Testis (tissue), 3 donors: Measurements from ENCODE around the gene LGALS8. TPM values are rescaled to one million over a fixed set of nuclear protein-coding genes. Genes with fewer than 3 reads are reported as not detected.

ENCODE experiments used
- DNase-seq: peaks from one replicate; pipeline ENCODE4 v3.0.0-alpha.2; 2019
- H3K27ac ChIP-seq, 2 donors: fragments of 200-600 bp; sonication (generic); one replicate each; pipeline ENCODE4 v1.5.1; 2019
- H3K27me3 ChIP-seq: fragments of 200-600 bp; sonication (generic); one replicate; pipeline ENCODE4 v1.5.1; 2019
- H3K36me3 ChIP-seq: fragments of 200-600 bp; sonication (generic); one replicate; pipeline ENCODE4 v1.5.1; 2017; ENCODE audit warnings: low read depth; ENCODE audit errors: missing control alignments
- H3K4me1 ChIP-seq: fragments of 200-600 bp; sonication (generic); one replicate; pipeline ENCODE4 v1.5.1; 2019
- H3K4me3 ChIP-seq, 2 donors: fragments of 200-600 bp; sonication (generic); one replicate each; pipeline ENCODE4 v1.5.1; 2017 to 2019
- H3K9me3 ChIP-seq: fragments of 200-600 bp; sonication (generic); one replicate; pipeline ENCODE4 v1.5.1; 2017
- POLR2A ChIP-seq: fragments of 450-650 bp; IDR thresholded peaks from one replicate; pipeline ENCODE4 v1.6.1; 2017; ENCODE audit warnings: antibody characterized with exemption, mild to moderate bottlenecking, moderate library complexity
- WGBS, 2 donors: methylation state at CpG; one replicate each; pipeline ENCODE4 v1.1.5; 2018; 5-methylcytosine and 5-hydroxymethylcytosine counted together
- intact Hi-C: fragments of 100-400 bp; cut with DNase I; formaldehyde crosslinking; loops from one replicate; pipeline ENCODE4 v1.15.1; 2023; ENCODE audit warnings: low total_unique reads
- polyA plus RNA-seq: library from polyadenylated mRNA; stranded (reverse); fragments of 350-450 nt; fragmentation: Illumina TruSeq; extraction: RNeasy Lipid Tissue Mini Kit (QIAGEN cat#74804); gene quantifications from one replicate; pipeline ENCODE4 v1.2.3, GENCODE V29; 2014; ENCODE audit warnings: low read depth, low replicate concordance; ENCODE audit not compliant: insufficient read depth
- total RNA-seq, 2 donors: library from RNA; depleted of rRNA; stranded (reverse); fragments of >200 nt; gene quantifications; one replicate each; pipeline ENCODE4 v1.2.3, GENCODE V29; 2016
- TF ChIP-seq, protein P1 (sequence below), 3 experiments: fragments of 450-650 bp in 2 of 3; fragments of 200-600 bp in 1 of 3; sonication (generic) in 1 of 3; IDR thresholded peaks; one replicate each; pipeline ENCODE4 v1.5.1; 2016 to 2019; ENCODE audit warnings: antibody characterized with exemption in 3 of 3, mild to moderate bottlenecking in 2 of 3, moderate library complexity in 1 of 3

Gene LGALS8
- total and polyA plus RNA-seq, 3 donors from 2014 or later = 114 to 122 (median 115) TPM

DNA sequence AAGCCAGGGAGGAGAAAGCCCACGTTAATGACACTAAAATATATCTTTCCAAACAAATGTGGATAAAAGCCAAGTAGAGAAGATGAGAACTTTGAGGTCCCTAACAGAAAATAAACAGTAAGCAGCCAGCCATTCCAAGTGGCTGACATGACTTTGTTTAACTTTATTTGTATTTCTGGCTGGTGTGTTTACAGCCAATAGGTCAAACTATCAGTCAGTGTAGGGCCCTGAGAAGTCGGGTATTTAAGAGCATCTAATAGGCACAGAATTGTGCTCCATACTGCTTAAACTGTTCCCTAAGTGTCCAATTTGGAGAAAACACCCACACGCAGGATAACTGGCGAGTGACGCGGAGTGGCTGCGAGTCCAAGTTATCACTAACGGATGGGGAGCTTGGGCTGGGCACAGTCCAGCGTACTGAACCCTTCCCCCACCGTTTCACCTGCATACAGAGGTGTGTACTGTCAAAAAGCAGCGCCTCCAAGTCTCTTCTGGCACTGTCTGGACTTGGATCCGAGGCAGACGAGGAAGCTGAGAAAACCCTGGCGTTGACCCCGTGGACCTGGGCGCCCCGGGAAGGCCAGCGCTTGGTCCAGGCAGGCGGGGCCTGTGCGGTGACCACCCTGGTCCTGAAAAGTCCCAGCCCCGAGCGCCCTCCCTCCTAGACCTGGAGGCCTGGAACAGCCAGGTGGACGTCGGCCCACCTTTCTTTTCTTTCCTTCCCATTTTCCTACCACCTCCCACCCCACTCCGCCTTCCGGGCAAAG, 662 bp upstream of the LGALS8 start:
- TF ChIP-seq, protein P1, sequence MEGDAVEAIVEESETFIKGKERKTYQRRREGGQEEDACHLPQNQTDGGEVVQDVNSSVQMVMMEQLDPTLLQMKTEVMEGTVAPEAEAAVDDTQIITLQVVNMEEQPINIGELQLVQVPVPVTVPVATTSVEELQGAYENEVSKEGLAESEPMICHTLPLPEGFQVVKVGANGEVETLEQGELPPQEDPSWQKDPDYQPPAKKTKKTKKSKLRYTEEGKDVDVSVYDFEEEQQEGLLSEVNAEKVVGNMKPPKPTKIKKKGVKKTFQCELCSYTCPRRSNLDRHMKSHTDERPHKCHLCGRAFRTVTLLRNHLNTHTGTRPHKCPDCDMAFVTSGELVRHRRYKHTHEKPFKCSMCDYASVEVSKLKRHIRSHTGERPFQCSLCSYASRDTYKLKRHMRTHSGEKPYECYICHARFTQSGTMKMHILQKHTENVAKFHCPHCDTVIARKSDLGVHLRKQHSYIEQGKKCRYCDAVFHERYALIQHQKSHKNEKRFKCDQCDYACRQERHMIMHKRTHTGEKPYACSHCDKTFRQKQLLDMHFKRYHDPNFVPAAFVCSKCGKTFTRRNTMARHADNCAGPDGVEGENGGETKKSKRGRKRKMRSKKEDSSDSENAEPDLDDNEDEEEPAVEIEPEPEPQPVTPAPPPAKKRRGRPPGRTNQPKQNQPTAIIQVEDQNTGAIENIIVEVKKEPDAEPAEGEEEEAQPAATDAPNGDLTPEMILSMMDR (IDR thresholded peaks at IDR 0.05) = no peak
- no peak for TF ChIP-seq POLR2A
- intact Hi-C loops = no loop called here
- no peaks in the 10 kb centered on the region for H3K36me3 ChIP-seq
- DNase-seq = peak; percentile 66
- H3K27ac ChIP-seq = peak overlapping the region; percentile 82 to 89
- peaks cover 9% of the 10 kb centered on the region for H3K4me1 ChIP-seq
- 9 to 18% methylated on average over 23 to 26 of the region's 26 CpGs for WGBS, 2 donors
- H3K4me3 ChIP-seq = peak overlapping the region; percentile 86 to 97
- H3K9me3 ChIP-seq = no peaks in the 10 kb centered on the region
- no peaks in the 10 kb centered on the region for H3K27me3 ChIP-seq

DNA sequence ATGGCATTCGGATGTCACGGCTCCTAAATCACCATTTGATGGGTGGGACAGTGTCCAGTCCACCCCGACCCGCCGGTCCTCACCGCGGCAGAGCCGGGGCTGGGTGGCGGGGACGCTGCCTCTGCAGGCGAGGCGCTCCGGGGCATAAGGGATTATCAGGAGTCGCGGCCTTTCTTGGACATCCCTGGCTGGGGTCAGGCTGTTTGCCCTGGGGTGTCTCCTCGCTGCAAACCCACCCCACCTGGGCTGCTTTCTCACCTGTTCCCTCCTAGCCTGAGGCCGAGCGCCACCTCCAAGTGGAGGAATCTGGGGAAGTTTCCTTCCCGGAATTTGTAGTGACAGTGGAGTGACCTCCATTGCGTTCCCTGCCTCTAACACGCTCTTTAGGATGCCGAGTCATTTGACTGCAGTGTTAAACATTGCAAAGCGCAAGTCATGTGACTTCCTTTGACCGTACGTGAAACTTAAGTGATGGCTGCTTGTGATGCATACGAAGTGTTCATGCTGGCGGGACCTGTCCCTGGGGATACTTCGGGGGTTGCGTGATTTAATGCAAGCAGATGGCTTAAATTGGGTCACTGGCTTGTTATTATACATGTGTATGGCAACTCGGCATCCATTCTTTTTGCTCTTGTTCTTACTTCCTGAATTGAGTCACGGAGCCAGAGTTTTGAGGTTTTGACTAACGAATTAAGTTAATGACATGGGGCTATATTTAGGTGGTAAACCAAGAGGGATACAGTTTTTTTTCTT, 536 bp downstream of the LGALS8 start:
- 0 to 1% methylated on average over 21 to 32 of the region's 32 CpGs for WGBS, 2 donors
- H3K4me3 ChIP-seq = peak overlapping the region; percentile 86 to 97
- H3K27me3 ChIP-seq = no peaks in the 10 kb centered on the region
- no peaks in the 10 kb centered on the region for H3K9me3 ChIP-seq
- no peaks in the 10 kb centered on the region for H3K36me3 ChIP-seq
- TF ChIP-seq, protein P1 (IDR thresholded peaks at IDR 0.05) = no peak
- no peak for TF ChIP-seq POLR2A
- intact Hi-C loops = no loop called here
- H3K27ac ChIP-seq = peak overlapping the region; percentile 82 to 89
- H3K4me1 ChIP-seq = peaks cover 9% of the 10 kb centered on the region
- peak; percentile 79 for DNase-seq

DNA sequence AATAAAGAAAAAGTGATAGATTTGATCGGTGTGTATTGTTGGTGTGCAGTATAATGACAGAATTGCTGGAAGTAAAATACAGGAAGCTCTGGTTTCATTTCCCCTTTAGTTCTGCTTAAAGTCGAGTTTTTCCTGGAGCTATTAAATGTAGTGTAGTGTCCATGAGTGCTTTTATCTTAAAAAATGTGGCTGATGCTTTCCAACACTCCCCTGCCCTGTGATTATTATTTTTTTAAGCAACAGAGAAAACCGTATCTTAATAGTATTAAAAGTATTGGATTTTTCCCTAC, 1.1 kb downstream of the LGALS8 start:
- intact Hi-C loops = no loop called here
- Histone ChIP-seq H3K27me3 (no peaks in the 10 kb centered on the region), H3K27ac (peak overlapping the region in 1 of 2 donors; percentile 82), H3K4me3 (peak overlapping the region; percentile 86 to 97), H3K36me3 (no peaks in the 10 kb centered on the region), H3K4me1 (peaks cover 9% of the 10 kb centered on the region), H3K9me3 (no peaks in the 10 kb centered on the region)
- 4 to 5% methylated on average over 3 of the region's 3 CpGs for WGBS, 2 donors
- TF ChIP-seq, protein P1 (IDR thresholded peaks at IDR 0.05) = no peak
- no peak for TF ChIP-seq POLR2A
- DNase-seq = no peak

DNA sequence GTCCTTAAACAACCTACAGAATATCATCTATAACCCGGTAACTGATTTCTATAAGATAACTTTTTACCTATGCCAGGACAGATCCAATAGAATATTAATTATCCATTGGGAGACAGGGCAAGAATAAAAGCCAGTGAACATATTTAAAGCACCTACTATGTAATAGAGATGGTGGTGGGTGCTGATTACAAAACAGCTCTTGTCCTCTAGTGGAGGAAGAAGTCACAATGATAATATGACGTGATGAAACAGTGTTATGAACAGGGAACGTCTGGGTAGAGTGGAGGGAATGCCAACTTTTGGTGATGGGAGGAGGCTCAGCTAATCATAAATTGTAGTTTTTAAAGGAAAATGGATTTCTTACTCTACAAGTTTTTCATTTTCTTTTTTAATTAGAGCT, 2.3 kb downstream of the LGALS8 start:
- intact Hi-C loops = no loop called here
- no peak for DNase-seq
- no peaks in the 10 kb centered on the region for H3K36me3 ChIP-seq
- 77 to 78% methylated on average over 3 of the region's 3 CpGs for WGBS, 2 donors
- no peak overlapping the region for H3K27ac ChIP-seq
- H3K27me3 ChIP-seq = no peaks in the 10 kb centered on the region
- no peaks in the 10 kb centered on the region for H3K9me3 ChIP-seq
- peaks cover 9% of the 10 kb centered on the region for H3K4me1 ChIP-seq
- TF ChIP-seq POLR2A = no peak
- no peak overlapping the region for H3K4me3 ChIP-seq

DNA sequence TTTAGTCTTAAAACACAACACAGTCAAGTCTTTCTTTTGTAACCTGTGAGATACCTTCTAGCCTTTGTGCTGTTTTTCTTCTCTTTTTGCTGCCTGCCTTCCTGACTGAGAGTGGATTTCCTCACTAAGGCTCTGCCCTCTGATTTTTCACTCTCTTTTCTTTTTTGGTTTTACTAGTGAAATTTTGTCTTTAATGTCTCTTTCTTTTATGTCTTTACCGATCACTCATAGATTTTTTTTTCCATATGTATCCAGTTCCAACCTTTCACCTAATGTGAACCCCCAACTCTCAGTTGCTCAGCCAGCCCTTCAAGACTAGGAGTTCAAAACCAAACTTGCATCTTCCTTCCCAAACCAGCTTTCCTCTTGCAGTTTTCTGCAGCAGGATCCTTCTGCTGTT, 6.5 kb downstream of the LGALS8 start:
- no peaks in the 10 kb centered on the region for H3K9me3 ChIP-seq
- 79 to 86% methylated on average over 1 of the region's 1 CpG for WGBS, 2 donors
- no peaks in the 10 kb centered on the region for H3K4me1 ChIP-seq
- H3K27ac ChIP-seq = no peak overlapping the region
- no peak for DNase-seq
- no peaks in the 10 kb centered on the region for H3K27me3 ChIP-seq
- TF ChIP-seq, protein P1 (IDR thresholded peaks at IDR 0.05) = no peak
- TF ChIP-seq POLR2A = no peak
- H3K36me3 ChIP-seq = no peaks in the 10 kb centered on the region
- no peak overlapping the region for H3K4me3 ChIP-seq
- intact Hi-C loops = no loop called here
